ENCODE results near the gene EPB41L4B.

Gene EPB41L4B

GRCh38 chr9:109276469-109277440 is 44.1 kb downstream of the EPB41L4B start:
- no peak for DNase-seq (ENCODE audit: low read depth in 2 of 2)
- no peak for TF ChIP-seq CTCF (IDR thresholded peaks at IDR 0.05; ENCODE audit: low read depth, low read length)

GRCh38 chr9:109274884-109275730 is 45.8 kb downstream of the EPB41L4B start:
- no peak for DNase-seq (ENCODE audit: low read depth in 2 of 2)
- H3K4me3 ChIP-seq (replicated peaks in 1 of 2; ENCODE audit: low read depth in 2 of 2, low read length in 2 of 2), result no peak overlapping the region
- no peak for TF ChIP-seq CTCF (IDR thresholded peaks at IDR 0.05; ENCODE audit: low read depth, low read length)

More at GRCh38 chr9:109276469-109277440, 44.1 kb downstream of the EPB41L4B start:
- H3K4me3 ChIP-seq (replicated peaks in 1 of 2; ENCODE audit: low read depth in 2 of 2, low read length in 2 of 2), result no peak overlapping the region

- no peak for TF ChIP-seq CTCF (IDR thresholded peaks at IDR 0.05; ENCODE audit: low read depth, low read length)
- no peak overlapping the region for H3K4me3 ChIP-seq (replicated peaks in 1 of 2; ENCODE audit: low read depth in 2 of 2, low read length in 2 of 2)
- no peak for DNase-seq (ENCODE audit: low read depth in 2 of 2)
Measured at GRCh38 chr9:109273869-109274268, 47.0 kb downstream of the EPB41L4B start.

GRCh38 chr9:109272745-109273144 is 48.1 kb downstream of the EPB41L4B start:
- no peak overlapping the region for H3K4me3 ChIP-seq (replicated peaks in 1 of 2; ENCODE audit: low read depth in 2 of 2, low read length in 2 of 2)
- no peak for DNase-seq (ENCODE audit: low read depth in 2 of 2)
- TF ChIP-seq CTCF (IDR thresholded peaks at IDR 0.05; ENCODE audit: low read depth, low read length), result no peak

- no peak for DNase-seq (ENCODE audit: low read depth in 2 of 2)
- H3K4me3 ChIP-seq (replicated peaks in 1 of 2; ENCODE audit: low read depth in 2 of 2, low read length in 2 of 2), result no peak overlapping the region
- no peak for TF ChIP-seq CTCF (IDR thresholded peaks at IDR 0.05; ENCODE audit: low read depth, low read length)
Measured at GRCh38 chr9:109272045-109272444, 48.8 kb downstream of the EPB41L4B start.

GRCh38 chr9:109270971-109271925 is 49.6 kb downstream of the EPB41L4B start:
- no peak for DNase-seq (ENCODE audit: low read depth in 2 of 2)
- TF ChIP-seq CTCF (IDR thresholded peaks at IDR 0.05; ENCODE audit: low read depth, low read length), result no peak

More at GRCh38 chr9:109270971-109271925, 49.6 kb downstream of the EPB41L4B start:
- no peak overlapping the region for H3K4me3 ChIP-seq (replicated peaks in 1 of 2; ENCODE audit: low read depth in 2 of 2, low read length in 2 of 2)

Measured in cardiac fibroblast (primary cell).